H1 (cell line): Measurements from ENCODE around the gene GPR65. TPM values are rescaled to one million over a fixed set of nuclear protein-coding genes. Genes with fewer than 3 reads are reported as not detected.

Experiments
- CTCF ChIA-PET: fragments of 300-600 bp; sonication (Branson Sonifier 250); formaldehyde crosslinking; loops from one replicate; lab custom pipeline; 2021; ENCODE audit not compliant: partially characterized antibody; lab: Charles Lee
- POLR2A ChIA-PET: fragments of 300-600 bp; sonication (Branson Sonifier 250); formaldehyde crosslinking; loops from one replicate; lab custom pipeline; 2021; ENCODE audit warnings: inconsistent platforms; ENCODE audit not compliant: partially characterized antibody; lab: Charles Lee
- DNase-seq, 2 experiments: peaks; one replicate each; pipeline versions ENCODE4 v3.0.0 to v3.0.0-alpha.2; 2010 to 2022; ENCODE audit warnings: low spot score in 2 of 2, low read depth in 1 of 2, mixed read lengths in 1 of 2
- FAIRE-seq: peaks from 2 replicates; lab custom pipeline; 2011; peaks lifted over from hg19 to GRCh38; lab: Jason Lieb, UNC
- H2AFZ ChIP-seq: 2 replicates; pipeline ENCODE4 v1.8.1; 2012; ENCODE audit warnings: low read length, inconsistent platforms
- H2AK5ac ChIP-seq: 2 replicates; pipeline ENCODE4 v1.6.1; 2013; ENCODE audit warnings: low read depth, low read length
- H2BK120ac ChIP-seq: replicated peaks from 2 replicates; pipeline ENCODE3; 2013; ENCODE audit warnings: low read depth, low read length, inconsistent platforms
- H2BK12ac ChIP-seq: 2 replicates; pipeline ENCODE4 v1.6.1; 2013; ENCODE audit warnings: low read depth, low read length
- H2BK15ac ChIP-seq: 2 replicates; pipeline ENCODE4 v1.6.1; 2013; ENCODE audit warnings: low read length
- H2BK20ac ChIP-seq: 2 replicates; pipeline ENCODE4 v1.6.1; 2013; ENCODE audit warnings: low read length
- H2BK5ac ChIP-seq: 2 replicates; pipeline ENCODE4 v1.6.1; 2013; ENCODE audit warnings: low read depth, low read length
- H3K14ac ChIP-seq: 2 replicates; pipeline ENCODE4 v1.6.1; 2013; ENCODE audit warnings: inconsistent platforms; ENCODE audit not compliant: insufficient read length
- H3K18ac ChIP-seq: 2 replicates; pipeline ENCODE4 v1.6.1; 2013; ENCODE audit warnings: low read length; ENCODE audit errors: extremely low read depth
- H3K23ac ChIP-seq: 2 replicates; pipeline ENCODE4 v1.6.1; 2013; ENCODE audit warnings: inconsistent platforms; ENCODE audit not compliant: insufficient read length
- H3K23me2 ChIP-seq: 2 replicates; pipeline ENCODE4 v1.6.1; 2013; ENCODE audit warnings: low read depth, low read length
- H3K27ac ChIP-seq: 2 replicates; pipeline ENCODE4 v1.6.1; 2011; ENCODE audit warnings: low read depth, low read length, inconsistent platforms
- H3K27me3 ChIP-seq, 4 experiments: replicated peaks in 1 of 4; 1 replicate in 1 of 4; 2 replicates in 3 of 4; pipeline versions ENCODE4 v1.6.1 to v1.8.1; 2011 to 2013; ENCODE audit warnings: low read length in 3 of 4, mild to moderate bottlenecking in 3 of 4, inconsistent platforms in 2 of 4, mixed read lengths in 2 of 4, moderate library complexity in 1 of 4; ENCODE audit not compliant: control insufficient read depth in 3 of 4, insufficient read depth in 3 of 4; ENCODE audit errors: extremely low read depth in 1 of 4
- H3K36me3 ChIP-seq, 4 experiments: 2 replicates each; pipeline versions ENCODE4 v1.6.1 to v1.8.1; 2011 to 2013; ENCODE audit warnings: mild to moderate bottlenecking in 4 of 4, low read length in 3 of 4, moderate library complexity in 2 of 4, control low read depth in 1 of 4, inconsistent platforms in 1 of 4; ENCODE audit not compliant: insufficient read depth in 4 of 4, control insufficient read depth in 2 of 4
- H3K4ac ChIP-seq: replicated peaks from 2 replicates; pipeline ENCODE3; 2013; ENCODE audit warnings: low read length, low read depth, mixed read lengths, inconsistent platforms; ENCODE audit not compliant: insufficient read length
- H3K4me1 ChIP-seq, 4 experiments: replicated peaks in 1 of 4; 1 replicate in 1 of 4; 2 replicates in 3 of 4; pipeline versions ENCODE4 v1.6.1 to v1.8.1; 2011 to 2013; ENCODE audit warnings: low read length in 3 of 4, inconsistent platforms in 2 of 4, mixed read lengths in 1 of 4; ENCODE audit not compliant: insufficient read depth in 4 of 4, control insufficient read depth in 3 of 4
- H3K4me2 ChIP-seq, 2 experiments: 2 replicates each; pipeline versions ENCODE4 v1.6.1 to v1.8.1; 2011 to 2013; ENCODE audit warnings: low read depth in 2 of 2, low read length in 2 of 2, control low read depth in 1 of 2, inconsistent platforms in 1 of 2, mild to moderate bottlenecking in 1 of 2; ENCODE audit not compliant: insufficient read depth in 1 of 2
- H3K4me3 ChIP-seq, 4 experiments: fragments of 200-600, 300-600 bp in 1 of 4; sonication (generic), shearing (Covaris generic), sonication (Bioruptor Twin) in 1 of 4; 2 replicates each; pipeline versions ENCODE4 v1.5.1 to v1.8.1; 2011 to 2016; ENCODE audit warnings: low read length in 4 of 4, low read depth in 3 of 4, control low read depth in 2 of 4, inconsistent platforms in 2 of 4, mild to moderate bottlenecking in 2 of 4, mixed read lengths in 1 of 4, moderate library complexity in 1 of 4; ENCODE audit not compliant: insufficient read depth in 2 of 4; ENCODE audit errors: extremely low read depth in 1 of 4
- H3K56ac ChIP-seq: replicated peaks from 2 replicates; pipeline ENCODE3; 2013; ENCODE audit warnings: low read depth, mild to moderate bottlenecking, mixed read lengths, low read length, inconsistent platforms; ENCODE audit not compliant: insufficient read length
- H3K79me1 ChIP-seq: 2 replicates; pipeline ENCODE4 v1.6.1; 2013; ENCODE audit warnings: low read depth, low read length, control low read depth
- H3K79me2 ChIP-seq, 2 experiments: 2 replicates each; pipeline versions ENCODE4 v1.6.1 to v1.8.1; 2012 to 2013; ENCODE audit warnings: low read length in 2 of 2, mild to moderate bottlenecking in 2 of 2, inconsistent platforms in 1 of 2; ENCODE audit not compliant: insufficient read depth in 2 of 2, control insufficient read depth in 1 of 2
- H3K9ac ChIP-seq, 4 experiments: replicated peaks in 1 of 4; 1 replicate in 1 of 4; 2 replicates in 3 of 4; pipeline versions ENCODE4 v1.6.1 to v1.8.1; 2011 to 2013; ENCODE audit warnings: low read depth in 3 of 4, low read length in 3 of 4, control low read depth in 2 of 4, mild to moderate bottlenecking in 2 of 4, moderate library complexity in 2 of 4, inconsistent platforms in 1 of 4; ENCODE audit errors: extremely low read depth in 1 of 4
- H3K9me3 ChIP-seq, 2 experiments: 2 replicates each; pipeline versions ENCODE4 v1.6.1 to v1.8.1; 2012 to 2013; ENCODE audit warnings: mild to moderate bottlenecking in 2 of 2, moderate library complexity in 2 of 2, control low read depth in 1 of 2, inconsistent platforms in 1 of 2, low read depth in 1 of 2, low read length in 1 of 2, mixed read lengths in 1 of 2; ENCODE audit not compliant: insufficient read depth in 2 of 2
- H4K20me1 ChIP-seq, 2 experiments: replicated peaks in 1 of 2; 2 replicates each; pipeline versions ENCODE3 to v1.8.1; 2011 to 2013; ENCODE audit warnings: inconsistent platforms in 2 of 2, low read length in 2 of 2, mild to moderate bottlenecking in 1 of 2; ENCODE audit not compliant: insufficient read depth in 2 of 2, control insufficient read depth in 1 of 2
- H4K5ac ChIP-seq: 2 replicates; pipeline ENCODE4 v1.6.1; 2013; ENCODE audit warnings: low read length, low read depth, mixed read lengths, inconsistent platforms; ENCODE audit not compliant: insufficient read length
- H4K8ac ChIP-seq: 2 replicates; pipeline ENCODE4 v1.8.0; 2013; ENCODE audit warnings: mild to moderate bottlenecking, moderate library complexity, low read length, inconsistent platforms; ENCODE audit not compliant: insufficient read depth; ENCODE audit errors: extremely low read depth
- H4K91ac ChIP-seq: replicated peaks from 2 replicates; pipeline ENCODE3; 2013; ENCODE audit warnings: low read length, mixed read lengths, inconsistent platforms; ENCODE audit not compliant: insufficient read length
- BRCA1 ChIP-seq: IDR thresholded peaks from 2 replicates; pipeline ENCODE4 v1.6.1; 2012; ENCODE audit warnings: low read depth, low read length, improper control_type of control experiment
- CBX8 ChIP-seq: fragments of 300-800, 300-1000 bp; sonication (generic); IDR thresholded peaks from 2 replicates; pipeline ENCODE4 v1.7.1; 2016; ENCODE audit warnings: low read depth, low read length, borderline replicate concordance
- EP300 ChIP-seq, 2 experiments: IDR thresholded peaks; 1 replicate in 1 of 2; 2 replicates in 1 of 2; pipeline ENCODE4 v1.6.1; 2011 to 2012; ENCODE audit warnings: low read depth in 2 of 2, low read length in 2 of 2, mild to moderate bottlenecking in 2 of 2, borderline replicate concordance in 1 of 2, inconsistent platforms in 1 of 2, moderate library complexity in 1 of 2
- FOSL1 ChIP-seq: IDR thresholded peaks from 2 replicates; pipeline ENCODE4 v1.6.1; 2011; ENCODE audit warnings: mild to moderate bottlenecking, low read depth, low read length, moderate library complexity; ENCODE audit not compliant: insufficient read depth
- KDM4A ChIP-seq: IDR thresholded peaks from one replicate; pipeline ENCODE4 v1.7.1; 2012; ENCODE audit warnings: low read depth, mild to moderate bottlenecking, moderate library complexity, low read length, inconsistent platforms; ENCODE audit not compliant: severe bottlenecking
- RBBP5 ChIP-seq: IDR thresholded peaks from 2 replicates; pipeline ENCODE4 v1.7.1; 2012; ENCODE audit warnings: low read depth, mild to moderate bottlenecking, inconsistent platforms, low read length, moderate library complexity, borderline replicate concordance
- SIX5 ChIP-seq: IDR thresholded peaks from 2 replicates; pipeline ENCODE4 v1.6.1; 2011; ENCODE audit warnings: mild to moderate bottlenecking, low read depth, low read length
- SP1 ChIP-seq: IDR thresholded peaks from 2 replicates; pipeline ENCODE4 v1.6.1; 2011; ENCODE audit warnings: low read depth, low read length
- SRF ChIP-seq: IDR thresholded peaks from 2 replicates; pipeline ENCODE4 v1.6.1; 2011; ENCODE audit warnings: mild to moderate bottlenecking, low read depth, low read length, moderate library complexity
- SUZ12 ChIP-seq: fragments of 200-600 bp; sonication (generic); IDR thresholded peaks from 2 replicates; pipeline ENCODE4 v1.6.1; 2012; ENCODE audit warnings: mild to moderate bottlenecking, inconsistent platforms, low read length, moderate library complexity, mixed read lengths
- TCF12 ChIP-seq: IDR thresholded peaks from 2 replicates; pipeline ENCODE4 v1.6.1; 2011; ENCODE audit warnings: low read depth, mild to moderate bottlenecking, low read length
- polyA plus RNA-seq, 7 experiments: library from polyadenylated mRNA; depleted of rRNA in 3 of 7; stranded (reverse) in 5 of 7; unstranded in 2 of 7; fragments of >200 nt in 5 of 7; fragments of 200-250 nt in 2 of 7; gene quantifications; 1 replicate in 5 of 7; 2 replicates in 1 of 7; 4 replicates in 1 of 7; pipeline versions ENCODE4 v1.2.1 to v1.2.3, GENCODE V29; 2011 to 2013; ENCODE audit warnings: missing spikeins in 2 of 7, mixed read lengths in 2 of 7
- total RNA-seq: library from RNA; stranded (reverse); fragmentation: NEBNext Ultra II Directional; extraction: Animal tissue kit (Norgen Biotek cat#: 25700); gene quantifications from 2 replicates; pipeline ENCODE4 v1.2.1, GENCODE V29; 2021
- TF ChIP-seq, protein P1 (sequence below), 3 experiments: IDR thresholded peaks; 1 replicate in 2 of 3; 2 replicates in 1 of 3; pipeline versions ENCODE4 v1.5.1 to v1.6.1; 2011; ENCODE audit warnings: low read length in 3 of 3, mild to moderate bottlenecking in 3 of 3, inconsistent platforms in 2 of 3, low read depth in 1 of 3, moderate library complexity in 1 of 3; ENCODE audit not compliant: insufficient read depth in 1 of 3; ENCODE audit errors: control extremely low read depth in 1 of 3
- TF ChIP-seq, protein P2 (sequence below): IDR thresholded peaks from 2 replicates; pipeline ENCODE4 v1.6.1; 2012; ENCODE audit warnings: inconsistent platforms

Gene GPR65
- total and polyA plus RNA-seq, 2 of the 8 experiments (the other 6 are each of a cell fraction or from before 2014, with no cell fraction given): not detected

DNA sequence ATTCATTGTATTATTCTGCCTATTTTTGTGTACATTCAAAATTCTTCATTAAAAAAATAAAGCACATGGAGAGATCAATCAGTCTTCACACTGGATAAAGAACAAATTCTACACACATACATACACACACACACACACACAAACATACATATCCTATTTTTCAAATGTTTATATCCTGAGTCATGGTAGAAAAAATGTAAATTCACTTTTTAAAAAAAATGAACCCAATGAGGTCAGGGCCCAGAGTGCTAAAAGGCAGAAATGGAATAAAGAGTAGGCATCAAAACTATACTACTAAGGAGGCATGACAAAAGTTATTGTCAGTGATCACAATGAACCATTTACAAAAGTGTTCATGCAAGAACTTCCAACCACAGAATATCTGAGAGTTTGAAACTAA lies 29.3 kb upstream of the GPR65 start:
- H2BK20ac ChIP-seq: no peak overlapping the region
- H3K36me3 ChIP-seq: no peaks in the 10 kb centered on the region; a peak in 1 of 8 replicates
- H3K27ac ChIP-seq: no peak overlapping the region
- H3K9me3 ChIP-seq: no peaks in the 10 kb centered on the region
- DNase-seq (no peak), FAIRE-seq (no peak)
- H3K56ac ChIP-seq: no peak overlapping the region
- no peak overlapping the region for H2BK12ac ChIP-seq
- H2AK5ac ChIP-seq: no peak overlapping the region
- H3K23ac ChIP-seq: no peak overlapping the region
- H3K27me3 ChIP-seq: no peaks in the 10 kb centered on the region
- ChIA-PET CTCF (no interaction called here), POLR2A (no interaction called here)
- no peak overlapping the region for H2BK15ac ChIP-seq
- no peak overlapping the region for H2AFZ ChIP-seq
- H2BK5ac ChIP-seq: no peak overlapping the region
- H3K4ac ChIP-seq: no peak overlapping the region
- no peak overlapping the region for H3K4me3 ChIP-seq
- no peak overlapping the region for H3K4me2 ChIP-seq
- H2BK120ac ChIP-seq: no peak overlapping the region
- H4K5ac ChIP-seq: no peak overlapping the region
- no peaks in the 10 kb centered on the region for H3K79me2 ChIP-seq
- H3K23me2 ChIP-seq: no peaks in the 10 kb centered on the region; the same call in 1 of the 2 replicates
- no peaks in the 10 kb centered on the region for H3K79me1 ChIP-seq
- H3K4me1 ChIP-seq: no peaks in the 10 kb centered on the region
- no peak overlapping the region for H3K14ac ChIP-seq
- H4K8ac ChIP-seq: no peak overlapping the region
- no peaks in the 10 kb centered on the region for H4K20me1 ChIP-seq
- no peak overlapping the region for H4K91ac ChIP-seq
- no peak overlapping the region for H3K18ac ChIP-seq
- H3K9ac ChIP-seq: no peak overlapping the region
- TF ChIP-seq SIX5 (no peak), FOSL1 (no peak), SRF (no peak), RBBP5 (no peak), EP300 (IDR thresholded peaks at IDR 0.05; ENCODE audit: borderline replicate concordance in 1 of 2, low read depth in 2 of 2, low read length in 2 of 2) (no peak), BRCA1 (no peak), CBX8 (no peak), SUZ12 (no peak), SP1 (no peak), TCF12 (no peak), KDM4A (no peak)
- TF ChIP-seq, protein P1, sequence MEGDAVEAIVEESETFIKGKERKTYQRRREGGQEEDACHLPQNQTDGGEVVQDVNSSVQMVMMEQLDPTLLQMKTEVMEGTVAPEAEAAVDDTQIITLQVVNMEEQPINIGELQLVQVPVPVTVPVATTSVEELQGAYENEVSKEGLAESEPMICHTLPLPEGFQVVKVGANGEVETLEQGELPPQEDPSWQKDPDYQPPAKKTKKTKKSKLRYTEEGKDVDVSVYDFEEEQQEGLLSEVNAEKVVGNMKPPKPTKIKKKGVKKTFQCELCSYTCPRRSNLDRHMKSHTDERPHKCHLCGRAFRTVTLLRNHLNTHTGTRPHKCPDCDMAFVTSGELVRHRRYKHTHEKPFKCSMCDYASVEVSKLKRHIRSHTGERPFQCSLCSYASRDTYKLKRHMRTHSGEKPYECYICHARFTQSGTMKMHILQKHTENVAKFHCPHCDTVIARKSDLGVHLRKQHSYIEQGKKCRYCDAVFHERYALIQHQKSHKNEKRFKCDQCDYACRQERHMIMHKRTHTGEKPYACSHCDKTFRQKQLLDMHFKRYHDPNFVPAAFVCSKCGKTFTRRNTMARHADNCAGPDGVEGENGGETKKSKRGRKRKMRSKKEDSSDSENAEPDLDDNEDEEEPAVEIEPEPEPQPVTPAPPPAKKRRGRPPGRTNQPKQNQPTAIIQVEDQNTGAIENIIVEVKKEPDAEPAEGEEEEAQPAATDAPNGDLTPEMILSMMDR (IDR thresholded peaks at IDR 0.05; ENCODE audit: control extremely low read depth in 1 of 3, insufficient read depth in 1 of 3, low read depth in 1 of 3, low read length in 3 of 3): no peak
- TF ChIP-seq, protein P2, sequence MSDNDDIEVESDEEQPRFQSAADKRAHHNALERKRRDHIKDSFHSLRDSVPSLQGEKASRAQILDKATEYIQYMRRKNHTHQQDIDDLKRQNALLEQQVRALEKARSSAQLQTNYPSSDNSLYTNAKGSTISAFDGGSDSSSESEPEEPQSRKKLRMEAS: no peak
